CD4-positive, alpha-beta memory T cell (primary cell): ENCODE measurements around the gene LNPEP. TPM values are rescaled to one million over a fixed set of nuclear protein-coding genes. Genes with fewer than 3 reads are reported as not detected.
A peak's percentile ranks its signal among the peaks of the same experiment; 100 is the strongest.

ENCODE experiments used
- CTCF ChIA-PET: fragments of 350-600 bp; sonication (Branson Sonifier 250); formaldehyde crosslinking; loops from one replicate; lab custom pipeline; 2021; ENCODE audit warnings: inconsistent platforms; ENCODE audit not compliant: partially characterized antibody; lab: Charles Lee
- POLR2A ChIA-PET: fragments of 350-600 bp; sonication (Branson Sonifier 250); formaldehyde crosslinking; loops from one replicate; lab custom pipeline; 2021; ENCODE audit not compliant: partially characterized antibody; lab: Charles Lee
- DNase-seq, 5 donors: peaks; one replicate each; pipeline versions ENCODE4 v3.0.0 to v3.0.0-alpha.2; 2020 to 2022; ENCODE audit warnings: mixed read lengths in 1 of 5
- H3K27ac ChIP-seq: one replicate; pipeline ENCODE4 v1.7.0; 2013; ENCODE audit warnings: low read depth, low read length
- H3K27me3 ChIP-seq: 2 replicates; pipeline ENCODE4 v1.7.0; 2013; ENCODE audit warnings: mild to moderate bottlenecking, low read length, moderate library complexity; ENCODE audit not compliant: insufficient read depth
- H3K36me3 ChIP-seq: 2 replicates; pipeline ENCODE4 v1.7.0; 2013; ENCODE audit warnings: mild to moderate bottlenecking, low read length, moderate library complexity; ENCODE audit not compliant: insufficient read depth
- H3K4me1 ChIP-seq: 2 replicates; pipeline ENCODE4 v1.7.0; 2013; ENCODE audit warnings: mild to moderate bottlenecking, low read length, moderate library complexity; ENCODE audit not compliant: insufficient read depth
- H3K4me3 ChIP-seq, 2 donors: one replicate each; pipeline ENCODE4 v1.7.0; 2013; ENCODE audit warnings: low read length in 2 of 2, mild to moderate bottlenecking in 1 of 2
- H3K9me3 ChIP-seq, 2 donors: one replicate each; pipeline ENCODE4 v1.7.0; 2013; ENCODE audit warnings: low read length in 2 of 2, control low read depth in 1 of 2; ENCODE audit not compliant: control insufficient read depth in 1 of 2
- H3K27ac Mint-ChIP-seq, 7 donors: one replicate each; pipeline ENCODE4 v1.8.0; 2020 to 2021; ENCODE audit warnings: mixed read lengths in 7 of 7, mild to moderate bottlenecking in 6 of 7, inconsistent platforms in 3 of 7, moderate library complexity in 3 of 7
- H3K27me3 Mint-ChIP-seq, 2 donors: one replicate each; pipeline ENCODE4 v1.8.0; 2020 to 2021; ENCODE audit warnings: mixed read lengths in 2 of 2
- H3K36me3 Mint-ChIP-seq, 2 donors: one replicate each; pipeline ENCODE4 v1.8.0; 2020 to 2021; ENCODE audit warnings: mixed read lengths in 2 of 2, inconsistent platforms in 1 of 2, mild to moderate bottlenecking in 1 of 2
- H3K4me1 Mint-ChIP-seq, 4 donors: one replicate each; pipeline ENCODE4 v1.8.0; 2020 to 2021; ENCODE audit warnings: mixed read lengths in 4 of 4, mild to moderate bottlenecking in 1 of 4
- H3K4me3 Mint-ChIP-seq, 8 donors: one replicate each; pipeline ENCODE4 v1.8.0; 2020 to 2021; ENCODE audit warnings: mixed read lengths in 8 of 8, mild to moderate bottlenecking in 7 of 8, moderate library complexity in 6 of 8, inconsistent platforms in 3 of 8
- H3K9me3 Mint-ChIP-seq, 8 donors: one replicate each; pipeline ENCODE4 v1.8.0; 2020 to 2021; ENCODE audit warnings: mixed read lengths in 8 of 8, mild to moderate bottlenecking in 5 of 8, inconsistent platforms in 3 of 8, moderate library complexity in 1 of 8
- intact Hi-C: fragments of 100-400 bp; cut with micrococcal nuclease; formaldehyde crosslinking; loops from one replicate; pipeline ENCODE4 v1.15.1; 2023
- polyA plus RNA-seq, 2 donors: library from polyadenylated mRNA; unstranded; fragments of 300-500 nt; fragmentation: Illumina TruSeq; gene quantifications; one replicate each; pipeline ENCODE4 v1.2.3, GENCODE V29; 2021
- total RNA-seq, 2 experiments: library from RNA; stranded (reverse); gene quantifications; one replicate each; pipeline ENCODE4 v1.2.3, GENCODE V29; 2021

Gene LNPEP
- total and polyA plus RNA-seq, 4 experiments from 2014 or later: 23.5 to 97.3 (median 65.5) TPM

- intact Hi-C loops: no loop called here
- H3K27ac ChIP-seq: peak overlapping the region; percentile 45
- H3K27ac Mint-ChIP-seq: peak overlapping the region; percentile 83 to 97 (median 95)
- peak overlapping the region; percentile 65 to 89 (median 80) for H3K4me3 Mint-ChIP-seq
- no peaks in the 10 kb centered on the region for H3K9me3 Mint-ChIP-seq
- peaks cover 53 to 89% (median 74%) of the 10 kb centered on the region in 4 donors for H3K4me1 Mint-ChIP-seq
- H3K4me3 ChIP-seq: peak overlapping the region in 1 of 2 donors; percentile 29
- CTCF ChIA-PET: interaction anchor here (0.7 to 2.6 kb wide), 6 partner anchors 24 to 390 kb away, joined by 3 to 12 read pairs (median 4); partner anchors contain the start of gene LNPEP
- H3K27me3 ChIP-seq: no peaks in the 10 kb centered on the region
- peaks cover 88% of the 10 kb centered on the region for H3K4me1 ChIP-seq
- H3K9me3 ChIP-seq: no peaks in the 10 kb centered on the region
- H3K36me3 ChIP-seq: no peaks in the 10 kb centered on the region
- POLR2A ChIA-PET: interaction anchor here (0.6 to 6.9 kb wide), 14 partner anchors 10 to 155 kb away, joined by 3 to 110 read pairs (median 4); partner anchors contain the start of genes ERAP1, ERAP2 and LNPEP
- DNase-seq: peak in 2 of 5 donors; percentile 21 to 37
- H3K36me3 Mint-ChIP-seq: peaks cover 12% of the 10 kb centered on the region in 2 donors
- H3K27me3 Mint-ChIP-seq: no peaks in the 10 kb centered on the region
These were observed 26.7 kb downstream of the LNPEP start for GRCh38 chr5:96962540-96962991.

GRCh38 chr5:96963267-96963666, 27.4 kb downstream of the LNPEP start:
- H3K4me1 Mint-ChIP-seq: peaks cover 53 to 89% (median 71%) of the 10 kb centered on the region in 4 donors
- H3K27me3 Mint-ChIP-seq: no peaks in the 10 kb centered on the region
- ChIA-PET POLR2A (interaction anchor here (0.7 to 6.9 kb wide), 11 partner anchors 10 to 155 kb away, joined by 3 to 110 read pairs (median 4); partner anchors contain the start of genes ERAP1, ERAP2 and LNPEP), CTCF (interaction anchor here (1.0 to 2.6 kb wide), 3 partner anchors 24 to 94 kb away, joined by 3 to 12 read pairs (median 4); no protein-coding TSS in a partner anchor)
- peak overlapping the region in 1 of 2 donors; percentile 29 for H3K4me3 ChIP-seq
- peak overlapping the region; percentile 83 to 97 (median 95) for H3K27ac Mint-ChIP-seq
- H3K9me3 Mint-ChIP-seq: no peaks in the 10 kb centered on the region
- H3K27ac ChIP-seq: peak overlapping the region; percentile 45
- peaks cover 9 to 12% of the 10 kb centered on the region in 2 donors for H3K36me3 Mint-ChIP-seq
- peak overlapping the region; percentile 33 to 89 (median 80) for H3K4me3 Mint-ChIP-seq
- intact Hi-C loops: no loop called here
- no peaks in the 10 kb centered on the region for H3K9me3 ChIP-seq
- peak in 2 of 5 donors; percentile 19 to 44 for DNase-seq
- H3K27me3 ChIP-seq: no peaks in the 10 kb centered on the region
- H3K4me1 ChIP-seq: peaks cover 88% of the 10 kb centered on the region
- no peaks in the 10 kb centered on the region for H3K36me3 ChIP-seq

- Mint-ChIP-seq H3K36me3 (peaks cover 8% of the 10 kb centered on the region in 2 donors), H3K27ac (peak overlapping the region in 3 of 7 donors; percentile 11 to 41 (median 35))
These were observed 30.9 kb downstream of the LNPEP start for GRCh38 chr5:96966801-96967200.

GRCh38 chr5:96967400-96967799, 31.5 kb downstream of the LNPEP start:
- ChIA-PET CTCF (no interaction called here), POLR2A (interaction anchor here (1.4 to 1.5 kb wide), 2 partner anchors 10 to 31 kb away, joined by 4 to 6 read pairs; partner anchors contain the start of gene LNPEP)
- H3K27ac ChIP-seq: no peak overlapping the region

More at GRCh38 chr5:96966801-96967200, 30.9 kb downstream of the LNPEP start:
- Mint-ChIP-seq H3K4me1 (peaks cover 65 to 87% (median 76%) of the 10 kb centered on the region in 4 donors), H3K9me3 (no peaks in the 10 kb centered on the region), H3K27me3 (no peaks in the 10 kb centered on the region), H3K4me3 (no peak overlapping the region)
- Histone ChIP-seq H3K36me3 (no peaks in the 10 kb centered on the region), H3K4me3 (no peak overlapping the region), H3K27ac (no peak overlapping the region), H3K4me1 (peaks cover 89% of the 10 kb centered on the region), H3K9me3 (no peaks in the 10 kb centered on the region), H3K27me3 (no peaks in the 10 kb centered on the region)
- no peak for DNase-seq
- CTCF ChIA-PET: interaction anchor here (0.8 kb wide), 1 partner anchor 23 kb away, joined by 3 read pairs; no protein-coding TSS in a partner anchor
- POLR2A ChIA-PET: interaction anchor here (0.8 to 1.5 kb wide), 3 partner anchors 9 to 33 kb away, joined by 4 to 7 read pairs (median 6); partner anchors contain the start of gene LNPEP
- intact Hi-C loops: no loop called here

GRCh38 chr5:96968074-96968473, 32.2 kb downstream of the LNPEP start:
- peaks cover 67 to 89% (median 77%) of the 10 kb centered on the region in 4 donors for H3K4me1 Mint-ChIP-seq
- H3K27ac ChIP-seq: no peak overlapping the region
- H3K27me3 Mint-ChIP-seq: no peaks in the 10 kb centered on the region
- DNase-seq: no peak
- no peaks in the 10 kb centered on the region for H3K36me3 ChIP-seq
- H3K36me3 Mint-ChIP-seq: peaks cover 7 to 8% of the 10 kb centered on the region in 2 donors
- peak overlapping the region in 2 of 7 donors; percentile 7 to 51 for H3K27ac Mint-ChIP-seq
- peak overlapping the region in 3 of 8 donors; percentile 16 to 30 (median 28) for H3K4me3 Mint-ChIP-seq
- H3K9me3 Mint-ChIP-seq: no peaks in the 10 kb centered on the region
- H3K9me3 ChIP-seq: no peaks in the 10 kb centered on the region
- intact Hi-C loops: no loop called here
- ChIA-PET CTCF (no interaction called here), POLR2A (interaction anchor here (1.5 kb wide), 1 partner anchor 32 kb away, joined by 5 read pairs; the partner anchor contains the start of gene LNPEP)
- H3K4me1 ChIP-seq: peaks cover 89% of the 10 kb centered on the region
- no peaks in the 10 kb centered on the region for H3K27me3 ChIP-seq
- no peak overlapping the region for H3K4me3 ChIP-seq

More at GRCh38 chr5:96967400-96967799, 31.5 kb downstream of the LNPEP start:
- peaks cover 89% of the 10 kb centered on the region for H3K4me1 ChIP-seq
- no peak overlapping the region for H3K4me3 ChIP-seq
- no peaks in the 10 kb centered on the region for H3K27me3 Mint-ChIP-seq
- H3K4me1 Mint-ChIP-seq: peaks cover 67 to 89% (median 77%) of the 10 kb centered on the region in 4 donors
- no peaks in the 10 kb centered on the region for H3K27me3 ChIP-seq
- no peaks in the 10 kb centered on the region for H3K9me3 ChIP-seq
- no peaks in the 10 kb centered on the region for H3K36me3 ChIP-seq
- H3K4me3 Mint-ChIP-seq: peak overlapping the region in 1 of 8 donors; percentile 4
- H3K36me3 Mint-ChIP-seq: peaks cover 8% of the 10 kb centered on the region in 2 donors
- no peaks in the 10 kb centered on the region for H3K9me3 Mint-ChIP-seq
- intact Hi-C loops: no loop called here
- no peak for DNase-seq
- H3K27ac Mint-ChIP-seq: peak overlapping the region in 1 of 7 donors; percentile 35

- no peaks in the 10 kb centered on the region for H3K9me3 Mint-ChIP-seq
- Histone ChIP-seq H3K9me3 (no peaks in the 10 kb centered on the region), H3K4me1 (peaks cover 89% of the 10 kb centered on the region), H3K27me3 (no peaks in the 10 kb centered on the region), H3K4me3 (no peak overlapping the region), H3K27ac (no peak overlapping the region), H3K36me3 (no peaks in the 10 kb centered on the region)
- intact Hi-C loops: no loop called here
- peak overlapping the region in 5 of 7 donors; percentile 0 to 86 (median 50) for H3K27ac Mint-ChIP-seq
- peaks cover 5 to 8% of the 10 kb centered on the region in 2 donors for H3K36me3 Mint-ChIP-seq
- H3K27me3 Mint-ChIP-seq: no peaks in the 10 kb centered on the region
- no peak for DNase-seq
- CTCF ChIA-PET: interaction anchor here (0.7 to 1.3 kb wide), 3 partner anchors 29 to 194 kb away, joined by 3 to 4 read pairs (median 3); partner anchors contain the start of gene LNPEP
- POLR2A ChIA-PET: interaction anchor here (1.5 kb wide), 1 partner anchor 33 kb away, joined by 5 read pairs; the partner anchor contains the start of gene LNPEP
- H3K4me1 Mint-ChIP-seq: peaks cover 63 to 87% (median 74%) of the 10 kb centered on the region in 4 donors
- H3K4me3 Mint-ChIP-seq: peak overlapping the region in 6 of 8 donors; percentile 16 to 53 (median 29)
These were observed 32.7 kb downstream of the LNPEP start for GRCh38 chr5:96968614-96969013.
